Spleen (tissue), 13 donors: ENCODE data around the gene CD276. TPM values are rescaled to one million over a fixed set of nuclear protein-coding genes. Genes with fewer than 3 reads are reported as not detected.
"Not testable (repeated sequence)": the region's sequence is repeated elsewhere in the genome, so short reads cannot be mapped to it uniquely, and the experiment has no call there.

Source experiments
- DNase-seq: peaks from one replicate; pipeline ENCODE4 v3.0.0-alpha.2; 2020
- H3K27ac ChIP-seq, 8 donors: fragments of 200-600 bp; sonication (generic) in 7 of 8; 1 replicate in 4 of 8; 2 replicates in 4 of 8; pipeline versions ENCODE4 v1.5.0 to v1.8.0; 2016 to 2021; ENCODE audit warnings: inconsistent platforms in 4 of 8, mild to moderate bottlenecking in 4 of 8, moderate library complexity in 1 of 8
- H3K27me3 ChIP-seq, 7 donors: fragments of 200-600 bp; sonication (generic) in 6 of 7; replicated peaks in 1 of 7; 1 replicate in 4 of 7; 2 replicates in 3 of 7; pipeline versions ENCODE4 v1.5.0 to v1.8.0; 2016 to 2021; ENCODE audit warnings: inconsistent platforms in 3 of 7, mild to moderate bottlenecking in 1 of 7
- H3K36me3 ChIP-seq, 6 donors: fragments of 200-600 bp; sonication (generic) in 5 of 6; 1 replicate in 4 of 6; 2 replicates in 2 of 6; pipeline versions ENCODE4 v1.5.0 to v1.8.0; 2016 to 2021; ENCODE audit warnings: inconsistent platforms in 2 of 6
- H3K4me1 ChIP-seq, 6 donors: fragments of 200-600 bp; sonication (generic) in 5 of 6; 1 replicate in 3 of 6; 2 replicates in 3 of 6; pipeline versions ENCODE4 v1.5.0 to v1.8.0; 2016 to 2021; ENCODE audit warnings: inconsistent platforms in 3 of 6
- H3K4me3 ChIP-seq, 8 donors: fragments of 200-600 bp; sonication (generic) in 7 of 8; 1 replicate in 4 of 8; 2 replicates in 4 of 8; pipeline versions ENCODE4 v1.5.0 to v1.8.0; 2016 to 2021; ENCODE audit warnings: inconsistent platforms in 4 of 8, mild to moderate bottlenecking in 4 of 8, moderate library complexity in 2 of 8
- H3K9me3 ChIP-seq, 8 donors: fragments of 200-600 bp; sonication (generic) in 7 of 8; 1 replicate in 4 of 8; 2 replicates in 4 of 8; pipeline versions ENCODE4 v1.5.0 to v1.8.0; 2016 to 2021; ENCODE audit warnings: inconsistent platforms in 4 of 8
- POLR2A ChIP-seq, 3 donors: fragments of 450-650 bp; IDR thresholded peaks; one replicate each; pipeline ENCODE4 v1.5.1; 2017; ENCODE audit warnings: antibody characterized with exemption in 3 of 3, mild to moderate bottlenecking in 1 of 3
- POLR2AphosphoS5 ChIP-seq, 3 donors: sonication (generic); formaldehyde crosslinking; IDR thresholded peaks; one replicate each; pipeline ENCODE4 v1.5.1; 2017; ENCODE audit warnings: antibody characterized with exemption in 3 of 3
- WGBS, 5 donors: extraction: QIAGEN DNeasy Blood & Tissue Kit in 3 of 5; methylation state at CpG; one replicate each; pipeline versions ENCODE4 v1.1.5 to v1.1.7; 2013 to 2018; 5-methylcytosine and 5-hydroxymethylcytosine counted together
- intact Hi-C: fragments of 100-400 bp; cut with DNase I; formaldehyde crosslinking; loops from one replicate; pipeline ENCODE4 v1.15.0; 2023; ENCODE audit warnings: low total_unique reads
- long read RNA-seq, 2 donors: transcript quantifications; one replicate each; lab custom pipeline, GENCODE V29; 2026
- polyA plus RNA-seq, 3 donors: library from polyadenylated mRNA; stranded (reverse); fragments of 200-250 nt; gene quantifications; one replicate each; pipeline ENCODE4 v1.2.1, GENCODE V29; 2013
- total RNA-seq, 7 donors: library from RNA; depleted of rRNA in 3 of 7; stranded (reverse); fragments of >200 nt in 3 of 7; fragmentation: NEBNext Ultra II Directional in 4 of 7; extraction: Animal tissue kit (Norgen Biotek cat#: 25700) in 4 of 7; gene quantifications; one replicate each; pipeline versions ENCODE4 v1.1.0 to v1.2.1, GENCODE V29; 2016 to 2021
- TF ChIP-seq, protein P1 (sequence below), 11 experiments: fragments of 200-600 bp in 7 of 11; fragments of 450-650 bp in 4 of 11; sonication (generic) in 4 of 11; IDR thresholded peaks in 8 of 11; conservative IDR thresholded peaks in 3 of 11; 1 replicate in 7 of 11; 2 replicates in 4 of 11; pipeline versions ENCODE4 v1.4.0 to v1.8.0; 2016 to 2021; ENCODE audit warnings: antibody characterized with exemption in 11 of 11, inconsistent platforms in 4 of 11, mild to moderate bottlenecking in 1 of 11
- donor health status: healthy with polysubstance abuse.
- donor health status: DM: no; HTN: no; CAD: no; lungs with moderate emphysema.
- donor health status: DM: no; HTN: no; CAD: no.
- donor health status: Bipolar disorder and iron deficiency.
- donor health status: healthy.
- donor health status: DM: no; HTN: no; CAD: no.
- donor health status: DM: yes; HTN: yes; CAD: no.

CD276 gene
- total RNA-seq (10 to 100 TPM; 17.8 to 95.6 (median 34.9) TPM), polyA plus RNA-seq (10 to 100 TPM in 2 of 3 donors, 1 to 10 TPM in 1; 9.8 to 19.7 (median 17.2) TPM)
- long read RNA-seq, donor 1, partial matches to known transcripts, result 38 of 44 reads
- long read RNA-seq, donor 1, other reads (novel, unspliced or antisense), result 0 of 44 reads
- long read RNA-seq, donor 2, partial matches to known transcripts, result 0 of 3 reads
- long read RNA-seq, donor 2, other reads (novel, unspliced or antisense), result 0 of 3 reads

DNA sequence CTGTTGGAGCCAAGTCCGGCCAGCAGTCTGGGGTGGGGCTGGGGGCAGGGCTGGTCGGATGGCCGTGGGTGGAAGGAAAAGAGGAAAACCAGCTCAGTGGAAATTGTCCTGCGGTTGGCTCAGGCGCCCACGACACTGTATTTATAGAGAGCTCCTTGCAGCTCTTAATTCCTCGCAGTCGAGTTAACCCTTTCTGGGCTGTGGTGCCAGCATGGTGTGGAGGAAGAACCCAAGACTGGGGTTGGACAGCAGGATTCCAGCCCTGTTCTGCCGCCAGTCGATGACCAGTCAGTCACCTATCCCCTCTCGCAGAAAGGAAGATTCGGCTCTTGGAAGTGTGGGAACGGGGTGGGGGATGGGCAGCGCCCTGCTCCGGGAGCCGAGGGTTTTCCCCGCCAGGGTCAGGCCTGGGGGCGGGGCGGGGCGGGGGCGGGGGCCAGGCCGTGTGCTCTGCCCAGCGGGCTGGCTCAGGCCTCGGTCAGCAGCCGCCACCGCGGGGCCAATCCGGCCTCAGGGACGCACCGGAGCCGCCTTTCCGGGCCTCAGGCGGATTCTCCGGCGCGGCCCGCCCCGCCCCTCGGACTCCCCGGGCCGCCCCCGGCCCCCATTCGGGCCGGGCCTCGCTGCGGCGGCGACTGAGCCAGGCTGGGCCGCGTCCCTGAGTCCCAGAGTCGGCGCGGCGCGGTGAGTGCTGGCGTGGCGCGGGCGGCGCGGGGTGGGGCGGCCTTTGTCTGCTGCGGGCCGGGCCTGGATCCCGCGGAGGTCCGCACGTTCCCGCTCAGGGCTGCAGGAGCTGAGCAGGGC is at the start of gene CD276:
Gene CD276, plus strand, starts transcription at position 607 of the 804 bp plus-strand sequence. CDS start 15,257 bp downstream, outside the sequence.
- WGBS, 5 donors, result 1 to 4% (median 2%) methylated on average over 17 to 69 of the region's 69 CpGs
- Histone ChIP-seq H3K4me1 (peaks cover 4 to 58% (median 41%) of the 10 kb centered on the region in 6 donors), H3K9me3 (no peaks in the 10 kb centered on the region), H3K4me3 (peak within 1 kb of the TSS; percentile 47 to 76 (median 62)), H3K27me3 (peaks cover 0 to 71% (median 13%) of the 10 kb centered on the region in 7 donors), H3K27ac (peak within 1 kb of the TSS; percentile 20 to 79 (median 64)), H3K36me3 (no peaks in the 10 kb centered on the region)
- intact Hi-C loops, result no loop called here
- TF ChIP-seq POLR2A (IDR thresholded peaks at IDR 0.05) (no peak), POLR2AphosphoS5 (IDR thresholded peaks at IDR 0.05) (peak in 1 of 3 donors; percentile 50)
- TF ChIP-seq, protein P1, sequence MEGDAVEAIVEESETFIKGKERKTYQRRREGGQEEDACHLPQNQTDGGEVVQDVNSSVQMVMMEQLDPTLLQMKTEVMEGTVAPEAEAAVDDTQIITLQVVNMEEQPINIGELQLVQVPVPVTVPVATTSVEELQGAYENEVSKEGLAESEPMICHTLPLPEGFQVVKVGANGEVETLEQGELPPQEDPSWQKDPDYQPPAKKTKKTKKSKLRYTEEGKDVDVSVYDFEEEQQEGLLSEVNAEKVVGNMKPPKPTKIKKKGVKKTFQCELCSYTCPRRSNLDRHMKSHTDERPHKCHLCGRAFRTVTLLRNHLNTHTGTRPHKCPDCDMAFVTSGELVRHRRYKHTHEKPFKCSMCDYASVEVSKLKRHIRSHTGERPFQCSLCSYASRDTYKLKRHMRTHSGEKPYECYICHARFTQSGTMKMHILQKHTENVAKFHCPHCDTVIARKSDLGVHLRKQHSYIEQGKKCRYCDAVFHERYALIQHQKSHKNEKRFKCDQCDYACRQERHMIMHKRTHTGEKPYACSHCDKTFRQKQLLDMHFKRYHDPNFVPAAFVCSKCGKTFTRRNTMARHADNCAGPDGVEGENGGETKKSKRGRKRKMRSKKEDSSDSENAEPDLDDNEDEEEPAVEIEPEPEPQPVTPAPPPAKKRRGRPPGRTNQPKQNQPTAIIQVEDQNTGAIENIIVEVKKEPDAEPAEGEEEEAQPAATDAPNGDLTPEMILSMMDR (IDR thresholded peaks at IDR 0.05 in 8 of 11, conservative IDR thresholded peaks at IDR 0.05 in 3 of 11), result no peak
- DNase-seq, result peak; percentile 82

DNA sequence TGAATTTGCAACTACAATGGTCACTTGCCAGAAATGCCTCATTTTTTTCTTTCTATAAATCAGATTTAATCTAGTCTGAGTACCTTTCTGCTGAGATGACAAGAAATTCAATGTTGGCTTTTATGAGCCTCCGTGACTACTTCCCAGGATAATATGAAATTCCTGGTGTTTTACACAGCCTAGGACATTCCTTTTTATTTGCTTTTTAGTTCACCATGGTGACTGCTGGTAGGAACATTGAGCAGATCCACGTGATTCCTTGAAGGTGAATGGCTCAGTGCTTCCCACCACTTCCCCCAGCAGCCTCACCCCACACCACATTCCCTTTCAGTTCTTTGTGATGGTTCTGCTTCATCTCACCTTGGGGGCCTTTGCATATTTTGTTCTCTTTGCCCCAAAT is 46.7 kb upstream of the CD276 start:
- Histone ChIP-seq H3K27me3 (peaks cover 0 to 11% (median 0%) of the 10 kb centered on the region in 7 donors), H3K27ac (no peak overlapping the region), H3K4me3 (no peak overlapping the region), H3K4me1 (peaks cover 0 to 30% (median 17%) of the 10 kb centered on the region in 6 donors), H3K9me3 (peaks cover 0 to 18% (median 7%) of the 10 kb centered on the region in 8 donors), H3K36me3 (no peaks in the 10 kb centered on the region)
- DNase-seq, result no peak
- intact Hi-C loops, result loop anchor here (5.0 kb wide), 2 partner anchors 65 to 75 kb away; no protein-coding TSS in a partner anchor
- TF ChIP-seq POLR2A (IDR thresholded peaks at IDR 0.05), result no peak
- TF ChIP-seq, protein P1 (IDR thresholded peaks at IDR 0.05 in 8 of 11, conservative IDR thresholded peaks at IDR 0.05 in 3 of 11), result no peak
- TF ChIP-seq POLR2AphosphoS5 (IDR thresholded peaks at IDR 0.05), result no peak
- 62 to 68% (median 63%) methylated on average over 2 of the region's 2 CpGs for WGBS, 5 donors

DNA sequence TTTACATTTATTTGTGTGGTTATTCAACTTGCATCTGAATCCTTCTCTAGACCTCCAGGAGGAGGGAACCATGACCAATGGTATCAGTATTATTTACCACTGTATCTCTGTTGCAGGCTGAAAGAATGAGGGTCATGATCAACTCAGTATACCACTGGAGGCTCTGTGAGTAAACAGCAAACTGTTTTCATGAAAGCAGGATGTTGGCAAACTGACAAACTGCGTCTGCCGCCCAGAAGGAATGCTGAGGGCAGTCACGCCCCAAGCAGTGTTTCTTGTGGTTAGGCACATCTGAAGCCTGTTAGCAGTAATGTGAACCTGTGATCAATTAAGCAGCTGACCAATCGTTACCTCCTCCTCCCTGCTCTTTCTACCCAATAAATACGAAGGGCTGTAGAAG is 44.7 kb upstream of the CD276 start:
- Histone ChIP-seq H3K4me1 (peaks cover 0 to 20% (median 9%) of the 10 kb centered on the region in 6 donors), H3K27me3 (peaks cover 0 to 11% (median 0%) of the 10 kb centered on the region in 7 donors), H3K9me3 (peaks cover 0 to 18% (median 7%) of the 10 kb centered on the region in 8 donors)
- not testable (repeated sequence) for H3K4me3 ChIP-seq, DNase-seq, H3K27ac ChIP-seq, H3K36me3 ChIP-seq
- intact Hi-C loops, result loop anchor here (5.0 kb wide), 2 partner anchors 63 to 77 kb away; no protein-coding TSS in a partner anchor
- 68 to 83% (median 79%) methylated on average over 5 of the region's 5 CpGs for WGBS, 5 donors

DNA sequence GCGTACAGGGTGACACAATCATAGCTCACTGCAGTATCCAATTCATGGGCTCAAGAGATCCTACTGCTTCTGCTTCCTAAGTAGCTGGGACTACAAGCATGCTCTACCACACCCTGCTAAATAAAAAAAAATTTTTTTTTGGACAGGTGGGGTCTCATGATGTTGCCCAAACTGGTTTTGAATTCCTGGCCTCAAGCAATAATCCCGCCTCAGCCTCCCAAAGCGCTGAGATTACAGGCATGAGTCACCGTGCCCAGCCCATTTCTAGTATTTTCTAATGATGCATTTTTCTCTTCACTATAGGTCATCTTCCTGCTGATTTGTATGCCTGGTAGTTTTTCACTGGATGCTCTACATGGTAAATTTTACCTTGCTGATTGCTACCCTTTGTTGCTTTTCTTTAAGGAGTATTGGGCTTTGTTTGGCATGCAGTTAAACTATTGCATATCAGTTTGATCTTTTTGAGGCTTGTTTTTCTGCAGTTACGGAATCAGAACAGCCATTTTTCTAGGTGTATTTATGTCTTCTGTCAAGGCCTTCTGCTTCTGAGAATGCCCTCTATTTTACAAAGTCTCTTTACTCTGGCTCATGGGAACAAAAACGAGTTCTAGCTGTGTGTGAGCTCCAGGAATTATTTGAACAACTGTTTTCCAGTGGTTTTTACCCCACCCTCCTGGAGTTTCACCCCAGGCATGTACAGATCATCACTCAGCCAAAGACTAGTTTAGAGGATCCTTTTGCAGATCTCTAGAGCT is 36.7 kb upstream of the CD276 start:
- DNase-seq, result no peak
- peaks cover 0 to 4% (median 0%) of the 10 kb centered on the region in 8 donors for H3K9me3 ChIP-seq
- H3K4me3 ChIP-seq, result no peak overlapping the region
- intact Hi-C loops, result no loop called here
- TF ChIP-seq POLR2AphosphoS5 (IDR thresholded peaks at IDR 0.05) (no peak), POLR2A (IDR thresholded peaks at IDR 0.05) (no peak)
- TF ChIP-seq, protein P1 (IDR thresholded peaks at IDR 0.05 in 8 of 11, conservative IDR thresholded peaks at IDR 0.05 in 3 of 11), result no peak
- peaks cover 0 to 9% (median 0%) of the 10 kb centered on the region in 7 donors for H3K27me3 ChIP-seq
- peaks cover 0 to 7% (median 0%) of the 10 kb centered on the region in 6 donors for H3K4me1 ChIP-seq
- WGBS, 5 donors, result 73 to 87% (median 81%) methylated on average over 6 of the region's 6 CpGs
- H3K27ac ChIP-seq, result no peak overlapping the region
- H3K36me3 ChIP-seq, result no peaks in the 10 kb centered on the region
